Stimulated activated CD4-positive, alpha-beta T cell treated with anti-CD3 and anti-CD28 coated beads, Interleukin-12 subunit alpha, Interleukin-12 subunit beta, amount 100 ng/mL, for 4 hours (primary cell): Measurements from ENCODE around the gene CYP46A1.

ENCODE experiments used
- DNase-seq: peaks from one replicate; pipeline ENCODE4 v3.0.0-alpha.2; 2020

The CYP46A1 gene

DNA sequence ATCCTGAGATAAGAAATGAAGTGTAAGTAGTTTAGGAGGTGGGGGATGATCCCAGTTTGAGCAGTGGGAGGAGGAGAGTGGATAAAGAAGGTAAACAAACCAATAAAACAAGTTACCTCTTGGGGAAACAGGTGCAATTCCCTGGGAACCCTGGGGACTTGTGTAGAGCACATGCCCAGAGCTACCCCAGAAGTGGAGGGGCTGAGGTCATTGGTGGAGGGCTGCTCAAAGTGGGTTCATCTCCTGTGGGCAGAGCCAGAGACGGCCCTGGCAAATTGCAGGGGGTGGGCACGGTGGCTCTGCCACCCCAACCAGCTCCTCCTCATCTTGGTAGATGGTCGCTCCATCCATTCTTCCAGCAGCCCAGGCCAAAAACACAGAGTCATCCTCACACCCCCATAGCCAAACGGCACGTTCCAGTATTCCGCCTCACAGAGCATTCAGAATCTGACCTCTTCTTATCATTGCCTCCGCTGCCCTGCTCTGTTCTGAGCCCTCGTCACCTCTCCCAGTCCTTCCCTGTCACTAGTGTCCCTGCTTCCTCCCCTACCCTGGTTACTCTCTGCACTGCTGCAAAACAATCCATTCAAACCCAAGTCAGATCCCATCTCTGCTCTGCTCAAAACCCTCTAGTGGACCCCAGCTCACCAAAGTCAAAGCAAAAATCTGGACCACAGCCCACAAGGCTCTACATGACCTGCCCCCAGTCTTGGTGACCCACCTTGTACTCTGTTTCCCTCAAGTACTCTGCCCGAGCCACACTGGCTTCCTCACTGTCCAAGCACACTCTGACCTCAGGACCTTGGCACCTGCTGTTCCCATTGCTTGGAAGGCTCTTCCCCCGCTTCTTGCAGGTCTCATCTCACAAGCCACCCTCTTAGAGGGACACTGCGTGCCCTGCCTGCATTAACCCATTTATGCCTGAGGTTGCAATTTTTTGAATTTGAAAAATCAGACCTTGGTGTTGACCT is 5.5 kb downstream of the CYP46A1 start:
- no peak for DNase-seq

DNA sequence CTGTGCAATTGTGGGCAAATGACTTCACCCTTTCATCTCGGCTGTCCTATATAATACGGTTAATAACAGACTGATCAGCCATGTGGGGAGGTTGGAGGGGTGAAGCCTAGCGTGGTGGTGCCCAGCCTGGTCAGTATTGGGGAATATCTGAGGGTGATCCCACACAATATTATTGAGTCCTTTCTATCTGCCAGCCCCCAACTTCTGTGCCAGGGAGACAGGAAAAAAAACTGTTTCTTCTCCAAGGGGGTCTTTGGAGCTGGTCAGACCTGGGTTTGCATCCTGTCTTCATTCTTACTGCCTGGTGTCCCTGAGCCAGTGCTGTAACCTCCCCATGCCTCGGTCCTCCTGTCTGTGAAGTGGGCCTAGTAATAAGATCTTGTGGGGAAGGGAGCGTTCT is 6.5 kb downstream of the CYP46A1 start:
- DNase-seq = no peak

DNA sequence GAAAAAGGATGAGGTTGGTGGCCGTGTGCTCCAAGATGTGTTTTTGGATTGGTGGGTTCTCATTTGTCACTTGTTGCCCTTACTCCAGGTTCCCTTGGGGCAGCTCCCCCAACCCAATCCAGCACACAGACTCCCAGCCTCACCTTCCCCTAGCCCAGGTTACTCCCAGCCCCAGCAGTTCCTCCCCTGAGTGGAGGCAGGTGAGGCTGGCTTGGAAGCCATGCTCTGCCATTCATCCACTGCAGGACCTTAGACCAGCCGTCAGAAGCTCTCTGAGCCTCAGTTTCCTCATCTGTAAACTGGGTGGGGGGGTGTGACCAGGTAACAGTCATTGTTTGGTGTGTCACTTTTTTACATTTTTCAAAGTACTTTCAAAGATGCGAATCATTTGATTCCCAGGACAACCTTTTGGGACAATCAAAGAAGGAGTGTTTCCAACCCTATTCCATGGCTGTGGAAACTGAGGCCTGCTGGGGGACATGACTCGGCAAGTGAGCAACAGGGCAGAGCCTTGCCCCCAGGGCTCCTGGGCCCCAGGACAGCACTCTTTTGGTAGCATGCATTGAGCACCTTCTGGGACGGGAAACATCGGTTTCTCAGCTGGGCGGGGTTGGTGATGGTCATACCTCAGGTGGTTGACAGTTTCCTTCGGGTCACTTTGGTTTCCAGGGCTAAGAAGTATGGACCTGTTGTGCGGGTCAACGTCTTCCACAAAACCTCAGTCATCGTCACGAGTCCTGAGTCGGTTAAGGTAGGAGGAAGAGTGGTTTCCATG is 7.2 kb downstream of the CYP46A1 start:
- no peak for DNase-seq

DNA sequence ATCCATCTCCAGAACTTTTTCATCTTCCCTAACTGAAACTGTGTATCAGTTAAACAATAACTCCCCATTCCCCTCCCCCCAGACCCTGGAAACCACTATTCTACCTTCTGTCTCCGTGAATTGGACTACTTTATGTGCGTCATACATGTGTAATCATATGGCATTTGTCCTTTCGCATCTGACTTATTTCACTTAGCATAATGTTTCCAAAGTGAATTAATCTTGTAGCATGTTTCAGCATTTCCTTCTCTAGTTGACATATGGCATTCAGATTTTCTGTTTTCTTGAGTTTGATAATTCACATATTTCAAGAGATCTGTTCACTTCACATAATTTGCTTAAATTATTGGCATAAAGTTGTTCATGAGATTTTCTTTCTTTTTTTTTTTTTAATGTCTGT is 9.8 kb downstream of the CYP46A1 start:
- DNase-seq = no peak

DNA sequence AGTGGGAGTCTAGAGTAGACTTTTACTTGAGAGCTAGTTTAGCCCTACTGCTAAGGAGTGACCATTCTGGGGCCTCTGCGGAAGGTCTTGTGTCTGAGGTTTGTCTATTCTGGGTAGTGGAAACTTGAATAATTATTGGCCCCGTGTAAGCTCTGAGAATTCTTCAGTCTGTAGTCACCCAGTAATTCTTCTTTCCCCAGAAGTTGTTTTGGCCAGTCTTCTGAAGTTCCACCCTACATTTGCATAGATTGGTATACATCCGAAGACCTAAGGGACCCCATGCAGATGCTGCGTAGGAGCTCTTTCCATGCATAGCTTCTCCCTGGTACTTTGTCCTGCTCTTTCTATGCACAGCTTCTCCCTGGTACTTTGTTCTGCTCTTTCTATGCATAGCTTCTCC is 12.8 kb downstream of the CYP46A1 start:
- DNase-seq = no peak

DNA sequence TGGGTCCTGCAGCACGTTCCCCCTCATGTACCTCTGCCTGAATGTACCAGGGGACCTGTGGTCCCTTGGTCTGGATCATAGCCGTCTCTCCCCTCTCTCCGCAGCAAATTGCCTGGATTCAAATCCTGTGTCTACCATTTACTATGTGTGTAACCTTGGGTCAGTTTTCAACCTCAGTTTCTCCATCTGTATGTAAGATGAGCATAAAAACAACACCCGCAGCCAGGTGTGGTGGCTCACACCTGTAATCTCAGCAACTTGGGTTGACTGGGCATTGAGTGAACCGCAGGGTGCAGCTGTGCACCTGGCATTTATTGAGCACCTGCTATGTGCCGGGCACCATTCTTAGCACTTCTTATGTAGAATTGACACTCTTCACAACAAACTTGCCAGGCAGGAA is 14.1 kb downstream of the CYP46A1 start:
- DNase-seq = no peak

DNA sequence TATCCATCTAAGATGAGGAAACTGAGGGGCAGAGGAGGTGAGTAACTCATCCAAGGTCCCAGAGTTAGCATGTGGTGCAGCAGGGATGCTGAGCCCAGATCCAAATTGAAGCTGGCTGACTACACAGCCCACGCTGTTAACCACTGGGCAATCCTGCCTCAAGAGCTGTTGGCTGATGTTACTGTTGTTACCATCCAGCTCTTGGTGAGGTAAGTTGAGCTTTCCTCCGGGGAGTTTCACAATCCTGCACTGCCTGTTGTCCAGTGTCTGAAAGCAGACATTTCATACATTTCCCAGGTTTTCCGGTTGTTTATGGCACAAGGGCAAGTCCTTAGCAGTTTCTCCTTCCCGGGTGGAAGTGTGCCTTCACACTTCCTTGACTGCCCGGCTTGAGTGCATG is 14.5 kb downstream of the CYP46A1 start:
- no peak for DNase-seq

DNA sequence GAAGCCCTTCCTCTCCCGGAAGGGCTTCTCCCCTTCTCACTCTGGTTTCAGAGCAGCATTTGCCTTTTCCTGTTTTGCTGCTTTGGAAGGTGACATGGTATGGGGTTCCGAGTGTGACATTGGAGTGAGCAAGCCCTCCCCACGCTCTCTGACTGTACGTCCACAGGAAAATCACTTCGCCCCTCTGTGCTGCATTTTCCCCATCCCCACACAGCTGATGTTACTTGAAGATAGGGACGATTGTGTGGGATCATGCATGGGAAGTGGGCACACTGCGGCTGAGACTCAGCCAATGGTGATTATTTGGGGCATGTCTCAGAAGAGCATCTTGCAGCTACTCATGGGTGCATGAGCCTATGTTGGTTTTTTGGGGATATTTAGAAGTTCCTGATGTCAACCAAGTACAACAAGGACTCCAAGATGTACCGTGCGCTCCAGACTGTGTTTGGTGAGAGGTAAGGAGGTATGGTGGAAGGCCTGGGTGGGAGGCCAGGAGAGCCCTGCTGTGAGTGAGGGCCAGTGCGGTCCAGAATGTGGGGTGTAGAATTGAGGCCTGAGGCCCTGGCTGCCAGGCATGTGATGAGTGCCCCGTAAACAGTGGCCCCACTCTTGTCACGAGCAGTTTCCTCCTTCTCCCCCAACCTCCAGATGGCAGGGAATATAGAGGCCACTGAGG is 15.1 kb downstream of the CYP46A1 start:
- no peak for DNase-seq

DNA sequence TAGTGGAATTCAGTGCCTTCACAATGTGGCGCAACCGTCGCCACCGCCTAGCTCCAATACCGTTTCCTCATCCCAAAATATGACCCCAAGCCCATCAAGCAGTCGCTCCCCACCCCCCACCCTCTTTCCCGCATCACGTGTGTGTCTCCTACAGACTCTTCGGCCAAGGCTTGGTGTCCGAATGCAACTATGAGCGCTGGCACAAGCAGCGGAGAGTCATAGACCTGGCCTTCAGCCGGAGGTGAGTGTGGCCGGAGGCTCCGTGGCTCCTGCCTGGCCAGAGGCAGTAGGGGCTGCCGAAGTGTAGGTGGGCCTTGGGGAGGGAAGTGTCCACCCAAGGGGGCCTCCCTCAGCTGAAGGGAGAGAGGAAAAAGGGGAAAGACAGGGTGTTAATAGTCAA is 15.8 kb downstream of the CYP46A1 start:
- no peak for DNase-seq

DNA sequence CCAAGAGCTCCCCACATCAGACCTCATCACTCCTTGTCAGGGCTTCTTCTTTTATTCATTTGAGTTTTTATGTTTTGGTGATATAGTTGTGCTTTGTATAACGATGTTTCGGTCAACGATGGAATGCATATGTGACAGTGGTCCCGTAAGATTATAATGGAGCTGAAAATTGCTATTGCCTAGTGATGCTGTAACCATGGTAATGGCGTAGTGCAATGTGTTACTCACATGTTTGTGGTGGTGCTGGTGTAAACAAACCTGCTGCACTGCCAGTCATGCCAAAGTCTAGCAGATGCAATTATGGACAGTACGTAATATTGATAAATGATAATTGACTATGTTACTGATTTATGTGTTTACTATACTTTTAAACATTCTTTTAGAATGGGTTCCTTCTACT is 16.3 kb downstream of the CYP46A1 start:
- DNase-seq = no peak

DNA sequence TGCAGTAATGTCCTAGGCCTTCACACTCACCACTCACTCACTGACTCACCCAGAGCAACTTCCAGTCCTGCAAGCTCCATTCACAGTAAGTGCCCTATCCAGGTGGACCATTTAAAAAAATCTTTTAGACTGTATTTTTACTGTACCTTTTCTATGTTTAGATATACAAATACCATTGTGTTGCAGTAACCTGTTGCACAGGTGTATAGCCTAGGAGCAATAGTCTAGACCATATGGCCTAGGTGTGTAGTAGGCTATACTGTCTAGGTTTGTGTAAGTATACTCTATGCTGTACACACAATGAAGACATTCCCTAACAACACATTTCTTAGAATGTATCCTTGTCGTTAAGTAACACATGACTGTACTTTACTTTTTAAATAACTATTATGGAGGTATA is 17.2 kb downstream of the CYP46A1 start:
- DNase-seq = no peak

DNA sequence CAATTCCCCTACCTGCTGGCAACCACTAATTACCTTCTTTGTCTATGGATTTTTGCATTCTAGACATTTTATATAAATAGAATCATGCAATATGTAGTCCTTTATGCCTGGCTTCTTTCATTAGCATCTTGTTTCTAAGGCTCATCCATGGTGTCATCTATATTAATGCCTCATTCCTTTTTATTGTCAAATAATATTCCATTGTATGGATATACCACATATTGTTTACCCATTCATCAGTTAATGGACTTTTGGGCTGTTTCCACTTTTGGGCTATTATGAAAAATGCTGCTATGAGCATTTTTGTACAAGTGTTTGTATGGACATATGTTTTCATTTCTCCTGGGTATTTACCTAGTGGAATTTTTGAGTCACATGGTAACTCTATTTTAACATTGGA is 18.0 kb downstream of the CYP46A1 start:
- no peak for DNase-seq

DNA sequence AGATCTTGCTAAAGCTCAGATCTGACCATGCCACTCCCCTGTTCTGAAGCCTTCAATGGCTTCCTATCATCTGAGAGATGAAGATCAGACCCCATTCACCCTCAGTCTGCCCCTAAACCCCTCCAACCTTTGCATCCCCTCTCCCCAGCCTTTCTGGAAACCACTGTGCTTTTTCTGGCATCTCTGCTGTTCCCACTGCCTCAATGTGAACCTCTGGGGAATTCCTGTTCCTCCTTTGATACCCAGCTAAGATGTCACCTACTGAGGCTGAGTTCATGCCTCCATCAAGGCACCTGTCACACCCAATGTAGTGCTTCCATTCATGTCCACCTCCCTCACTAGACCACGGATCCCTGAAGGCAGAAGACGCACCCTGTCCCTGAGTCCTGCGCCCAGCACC is 19.3 kb downstream of the CYP46A1 start:
- DNase-seq = no peak

DNA sequence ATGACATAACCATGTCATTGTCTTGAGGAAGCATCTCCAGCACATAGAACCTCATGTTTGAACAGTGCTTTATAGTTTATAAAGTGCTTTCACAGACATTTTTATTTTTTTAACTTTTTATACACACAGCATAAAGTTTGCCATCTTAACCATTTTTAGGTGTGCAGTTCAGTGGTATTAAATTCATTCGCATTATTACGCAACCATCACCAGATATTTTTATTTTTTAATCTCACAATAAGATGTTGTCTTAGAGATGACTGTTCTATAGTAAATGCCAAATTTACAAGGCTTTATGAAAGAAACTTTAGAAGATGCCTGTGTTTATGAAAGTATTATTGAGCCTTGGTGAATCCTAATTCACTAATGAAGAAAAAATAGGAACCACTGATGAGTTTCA is 19.9 kb downstream of the CYP46A1 start:
- no peak for DNase-seq

DNA sequence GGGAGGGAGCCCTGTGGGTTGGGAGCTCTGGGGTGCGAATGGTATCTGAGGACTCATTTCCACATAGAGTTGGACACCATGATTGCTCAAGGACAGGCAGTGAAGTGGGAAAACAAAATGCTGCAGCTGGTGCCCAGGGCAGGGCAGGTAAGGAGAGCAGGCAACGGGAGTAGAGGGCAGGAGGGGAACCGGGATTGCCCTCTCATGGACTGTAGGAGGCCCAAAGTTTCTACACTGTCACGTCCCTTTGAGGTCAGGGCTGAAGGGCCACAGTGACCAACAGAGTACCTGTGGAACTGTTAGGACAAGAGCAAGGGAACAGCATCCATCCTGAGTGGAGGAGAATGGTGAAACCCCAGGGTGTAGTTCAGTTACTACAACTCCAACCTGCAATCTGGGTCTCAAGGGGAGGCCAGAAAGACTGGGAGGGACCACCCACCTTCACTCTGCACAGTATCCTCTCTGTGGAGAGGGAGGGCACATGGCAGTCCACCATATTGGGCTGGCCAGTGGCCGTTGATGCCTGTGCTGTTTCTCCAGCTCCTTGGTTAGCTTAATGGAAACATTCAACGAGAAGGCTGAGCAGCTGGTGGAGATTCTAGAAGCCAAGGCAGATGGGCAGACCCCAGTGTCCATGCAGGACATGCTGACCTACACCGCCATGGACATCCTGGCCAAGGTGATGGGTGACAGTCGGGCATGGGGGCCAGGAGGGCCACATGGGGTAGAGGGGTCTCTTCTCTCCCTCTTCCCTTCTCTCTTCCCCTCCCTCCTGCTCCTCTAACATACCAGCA is 22.2 kb downstream of the CYP46A1 start:
- no peak for DNase-seq

DNA sequence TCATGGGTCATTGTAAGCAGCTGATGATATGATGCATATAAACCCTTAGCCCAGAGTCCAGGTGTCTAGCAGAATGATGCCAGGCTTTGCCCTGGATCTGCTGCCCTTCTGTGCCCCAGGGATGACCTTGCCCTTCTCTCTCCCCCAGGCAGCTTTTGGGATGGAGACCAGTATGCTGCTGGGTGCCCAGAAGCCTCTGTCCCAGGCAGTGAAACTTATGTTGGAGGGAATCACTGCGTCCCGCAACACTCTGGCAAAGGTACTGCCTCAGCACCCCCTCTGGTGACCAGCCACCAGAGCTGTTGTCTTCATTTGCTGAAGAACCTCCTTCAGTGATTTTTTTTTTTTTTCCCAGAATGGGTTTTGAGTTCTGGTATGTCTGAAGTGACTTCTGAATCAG is 23.3 kb downstream of the CYP46A1 start:
- no peak for DNase-seq

DNA sequence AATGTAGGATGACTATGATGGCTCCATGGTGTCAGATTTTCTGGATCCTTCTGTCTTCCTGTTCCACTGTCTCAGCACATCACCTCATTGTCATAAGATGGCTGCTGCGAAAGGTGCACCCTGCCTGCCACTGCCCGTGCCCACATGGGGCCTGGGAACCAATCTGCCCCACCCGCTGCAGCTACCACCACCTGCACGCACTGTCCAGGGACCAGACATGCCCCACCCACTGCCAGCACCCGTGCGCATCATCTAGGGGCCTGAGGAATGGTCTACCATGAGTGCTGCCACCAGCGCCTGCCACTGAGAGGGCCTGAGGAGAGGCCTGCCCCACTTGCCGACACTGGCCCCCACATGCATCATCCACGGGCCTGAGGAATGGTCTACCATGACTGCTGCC is 23.8 kb downstream of the CYP46A1 start:
- no peak for DNase-seq

DNA sequence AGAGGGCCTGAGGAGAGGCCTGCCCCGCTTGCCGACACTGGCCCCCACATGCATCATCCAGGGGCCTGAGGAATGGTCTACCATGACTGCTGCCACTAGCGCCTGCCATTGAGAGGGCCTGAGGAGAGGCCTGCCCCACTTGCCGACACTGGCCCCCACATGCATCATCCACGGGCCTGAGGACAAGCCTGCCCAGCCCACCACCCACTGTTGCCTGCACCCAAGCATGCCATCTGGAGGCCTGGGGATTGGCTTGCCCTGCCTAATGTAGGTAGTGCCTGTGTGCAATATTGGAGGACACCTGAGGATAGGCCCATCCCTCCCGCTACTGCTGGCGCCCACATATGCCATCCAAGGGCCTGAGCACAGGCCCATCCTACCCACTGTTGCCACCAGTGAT is 24.4 kb downstream of the CYP46A1 start:
- DNase-seq = no peak

DNA sequence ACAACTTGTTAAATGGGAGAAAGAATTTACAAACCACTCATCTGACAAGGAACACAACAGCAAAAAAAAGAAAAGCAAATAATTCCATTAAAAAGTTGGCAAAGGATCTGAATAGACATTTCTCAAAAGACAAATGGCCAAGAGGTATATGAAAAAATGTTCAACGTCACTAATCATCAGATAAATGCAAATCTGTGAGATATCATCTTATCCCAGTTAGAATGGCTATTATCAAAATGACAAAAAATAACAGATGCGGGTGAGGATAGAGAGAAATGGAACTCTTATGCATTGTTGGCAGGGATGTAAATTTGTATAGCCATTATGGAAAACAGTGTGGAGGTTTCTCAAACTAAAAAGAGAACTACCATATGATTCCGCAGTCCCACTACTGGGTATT is 29.9 kb downstream of the CYP46A1 start:
- no peak for DNase-seq

DNA sequence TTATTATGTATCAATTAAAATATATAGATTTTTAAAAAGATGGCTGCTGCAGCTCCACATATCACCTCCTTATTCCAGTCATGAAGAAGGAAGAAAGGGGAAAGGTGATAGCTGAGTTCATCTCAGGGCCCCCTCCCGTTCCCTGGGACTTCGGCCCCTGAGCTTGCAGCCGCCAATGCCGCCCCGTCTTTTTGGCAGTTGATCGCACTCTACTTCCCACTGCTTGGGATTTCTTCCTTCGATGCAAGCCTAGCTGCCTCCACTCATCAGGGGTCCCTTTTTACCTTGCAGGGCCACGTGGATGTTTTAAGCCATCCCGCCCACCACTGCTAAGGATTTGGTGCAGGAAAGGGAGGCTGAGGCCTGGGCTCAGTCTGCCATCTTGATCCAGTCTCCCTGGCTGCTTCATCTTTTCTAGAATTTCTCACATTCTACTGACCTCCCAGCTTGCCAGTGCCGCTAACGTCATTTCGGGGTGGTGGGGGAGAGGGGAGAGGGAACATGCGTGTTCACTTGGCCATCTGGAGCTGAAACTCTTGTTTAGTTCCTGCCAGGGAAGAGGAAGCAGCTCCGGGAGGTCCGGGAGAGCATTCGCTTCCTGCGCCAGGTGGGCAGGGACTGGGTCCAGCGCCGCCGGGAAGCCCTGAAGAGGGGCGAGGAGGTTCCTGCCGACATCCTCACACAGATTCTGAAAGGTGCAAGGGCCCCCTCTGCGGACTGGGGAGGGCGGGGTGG is 31.3 kb downstream of the CYP46A1 start:
- no peak for DNase-seq

DNA sequence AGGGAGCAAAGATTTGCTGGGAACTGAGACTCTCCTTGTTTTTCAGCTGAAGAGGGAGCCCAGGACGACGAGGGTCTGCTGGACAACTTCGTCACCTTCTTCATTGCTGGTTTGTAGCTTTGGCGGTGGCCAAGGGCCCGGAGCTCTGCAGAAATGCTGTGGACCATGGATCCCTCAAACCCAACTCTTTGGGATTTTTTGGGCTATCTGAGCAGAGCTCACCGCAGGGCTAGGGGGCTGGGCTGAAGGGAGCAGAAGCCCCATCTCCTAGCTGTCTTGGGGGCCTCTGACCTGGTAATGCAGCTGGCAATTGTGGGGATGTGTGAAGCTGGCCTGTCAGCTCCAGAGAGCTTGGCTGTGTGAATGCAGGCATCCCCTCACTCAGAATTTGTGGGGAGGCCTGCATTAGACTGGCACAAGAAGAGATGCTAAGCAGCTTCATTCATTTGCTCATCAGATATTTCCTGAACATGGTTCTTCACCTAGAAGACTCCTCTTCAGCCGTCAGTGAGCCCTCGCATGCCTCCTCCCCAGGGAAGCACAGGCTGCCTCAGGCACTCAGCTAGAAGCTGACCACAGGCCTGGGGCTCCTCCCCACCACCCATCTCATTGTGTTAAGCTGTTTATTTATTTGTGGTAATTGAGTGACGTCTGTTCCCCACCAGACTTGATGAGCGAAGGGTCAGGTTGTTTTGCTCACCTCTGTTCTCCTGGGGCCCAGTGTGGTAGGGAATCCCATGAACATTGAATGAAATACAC is 32.2 kb downstream of the CYP46A1 start:
- no peak for DNase-seq
